HG02623 (cell line): ENCODE data around the gene IL27RA.

Source experiments
- ATAC-seq: cut with Tn5 transposase; IDR thresholded peaks from one replicate; pipeline ENCODE4 v1.9.1; 2021; ENCODE audit warnings: moderate library complexity; ENCODE audit not compliant: unreplicated experiment

The IL27RA gene

GRCh38 chr19:14082675-14082960 is 51.1 kb downstream of the IL27RA start:
- ATAC-seq, result no peak

DNA sequence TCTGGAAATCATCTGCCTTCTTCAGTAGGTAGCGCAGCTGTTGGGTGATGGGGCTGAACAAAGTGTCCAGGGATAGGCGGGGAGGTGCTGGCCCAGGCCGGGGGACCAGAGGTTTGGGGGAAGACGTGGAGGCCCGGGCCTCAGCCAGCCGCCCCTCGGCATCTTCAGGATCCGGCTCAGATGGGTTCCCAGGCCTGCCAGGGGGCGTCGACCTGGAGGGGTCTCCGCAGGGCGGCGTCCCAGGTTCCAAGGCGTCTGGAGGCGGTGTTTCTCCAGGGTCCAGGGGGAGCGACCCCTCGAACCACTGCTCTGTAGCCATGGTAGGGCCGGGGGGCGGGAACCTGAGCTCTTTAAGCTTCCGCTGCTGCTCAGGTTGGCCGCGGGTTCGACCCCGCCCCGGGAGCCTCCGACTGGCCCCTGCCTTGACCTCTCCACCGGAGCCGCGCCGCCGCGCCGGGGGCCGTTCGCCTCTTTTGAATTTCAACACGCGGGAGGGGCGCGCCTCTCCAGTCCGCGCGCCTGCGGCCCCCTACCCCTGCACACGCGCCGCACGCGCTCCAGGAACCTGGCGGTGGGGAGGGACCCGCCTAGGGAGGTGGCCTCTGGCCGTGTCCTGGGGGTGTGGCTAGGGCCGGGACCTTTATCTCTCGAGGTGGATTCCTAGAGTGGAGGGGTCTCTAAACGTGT is 53.9 kb downstream of the IL27RA start, which contains the start of gene C19orf67:
C19orf67 (minus strand) TSS at position 475 of the 687 bp plus-strand sequence; CDS start at position 319, 156 bp downstream.
- ATAC-seq, result no peak

GRCh38 chr19:14086098-14086497 is 54.5 kb downstream of the IL27RA start:
- no peak for ATAC-seq

DNA sequence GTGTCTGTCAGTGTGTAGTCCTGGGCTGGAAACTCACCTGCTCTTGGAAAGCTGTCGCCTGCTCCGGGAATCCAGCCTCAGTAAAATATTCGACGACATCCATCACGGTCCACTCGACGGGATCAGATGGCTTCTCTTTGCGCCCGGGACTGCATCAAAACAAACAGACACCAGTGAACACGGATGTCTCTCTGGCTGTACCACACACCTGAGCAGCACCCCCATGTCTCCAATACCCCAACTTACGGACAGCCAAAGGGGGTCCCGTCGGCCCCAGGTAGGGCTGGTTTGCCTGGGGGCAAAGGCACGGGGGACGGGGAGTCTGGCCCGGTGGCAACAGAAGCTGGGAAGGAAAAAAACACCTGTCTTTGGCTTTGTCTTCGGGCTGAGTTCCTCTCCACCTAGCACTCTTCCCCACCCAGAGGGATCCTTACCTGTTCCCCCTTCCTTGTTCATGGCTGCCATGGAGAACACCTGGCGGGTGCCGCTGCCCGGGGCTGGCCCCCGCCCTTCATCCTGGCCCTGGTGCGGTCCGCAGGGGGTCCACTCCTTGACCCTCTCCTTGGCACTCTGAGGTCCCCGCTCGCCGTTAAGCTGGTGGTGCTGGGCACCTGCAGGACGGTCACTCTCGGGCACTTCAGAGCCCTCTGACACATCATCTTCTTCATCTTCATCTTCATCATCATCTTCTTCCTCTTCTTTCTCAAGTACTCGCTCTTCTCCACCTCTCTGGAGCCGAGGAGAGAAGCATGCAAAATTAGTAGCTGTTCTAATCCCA is 57.3 kb downstream of the IL27RA start:
- ATAC-seq, result no peak

- no peak for ATAC-seq
Observed at GRCh38 chr19:14089412-14089661, 57.8 kb downstream of the IL27RA start.

- peak; percentile 28 for ATAC-seq
Observed at GRCh38 chr19:14089662-14090508, 58.3 kb downstream of the IL27RA start.

DNA sequence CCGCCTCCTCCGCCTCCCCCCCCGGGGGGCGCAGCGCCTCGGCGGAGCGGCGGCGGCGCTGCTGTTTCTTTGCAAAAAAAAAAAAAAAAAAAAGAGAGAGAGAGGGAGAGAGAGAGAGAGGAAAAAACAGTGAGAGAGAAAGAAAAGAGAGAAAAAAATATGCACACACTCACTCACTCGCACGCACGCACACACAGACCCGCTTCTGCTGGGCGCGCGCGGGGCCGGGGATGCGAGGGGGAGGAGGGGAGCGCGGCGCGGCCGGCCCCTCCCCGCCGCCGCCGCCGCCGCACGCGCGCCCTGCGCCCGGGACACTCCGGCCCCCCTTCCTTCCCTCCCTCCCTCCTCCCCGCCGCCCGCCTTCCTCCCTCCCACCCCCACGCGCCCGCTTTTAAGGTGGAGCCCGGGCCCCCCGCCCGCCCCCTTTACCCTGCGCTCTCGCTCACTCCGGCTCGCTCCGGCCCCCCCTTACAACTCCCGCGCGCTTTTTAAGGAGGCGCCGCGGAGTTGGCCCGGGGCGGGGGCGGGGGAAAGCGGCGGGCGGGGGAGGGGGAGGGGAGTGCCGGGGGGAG is 59.0 kb downstream of the IL27RA start, which contains the start of gene SAMD1:
SAMD1 (minus strand) TSS at position 243 of the 572 bp plus-strand sequence.
- ATAC-seq, result peak; percentile 35

GRCh38 chr19:14091081-14091812 is 59.7 kb downstream of the IL27RA start:
- peak; percentile 54 for ATAC-seq

GRCh38 chr19:14091813-14092462 is 60.4 kb downstream of the IL27RA start:
- ATAC-seq, result no peak

- ATAC-seq, result no peak
Observed at GRCh38 chr19:14093117-14093823, 61.7 kb downstream of the IL27RA start.

GRCh38 chr19:14094854-14095253 is 63.3 kb downstream of the IL27RA start:
- no peak for ATAC-seq

GRCh38 chr19:14096272-14096992 is 64.9 kb downstream of the IL27RA start:
- ATAC-seq, result no peak

DNA sequence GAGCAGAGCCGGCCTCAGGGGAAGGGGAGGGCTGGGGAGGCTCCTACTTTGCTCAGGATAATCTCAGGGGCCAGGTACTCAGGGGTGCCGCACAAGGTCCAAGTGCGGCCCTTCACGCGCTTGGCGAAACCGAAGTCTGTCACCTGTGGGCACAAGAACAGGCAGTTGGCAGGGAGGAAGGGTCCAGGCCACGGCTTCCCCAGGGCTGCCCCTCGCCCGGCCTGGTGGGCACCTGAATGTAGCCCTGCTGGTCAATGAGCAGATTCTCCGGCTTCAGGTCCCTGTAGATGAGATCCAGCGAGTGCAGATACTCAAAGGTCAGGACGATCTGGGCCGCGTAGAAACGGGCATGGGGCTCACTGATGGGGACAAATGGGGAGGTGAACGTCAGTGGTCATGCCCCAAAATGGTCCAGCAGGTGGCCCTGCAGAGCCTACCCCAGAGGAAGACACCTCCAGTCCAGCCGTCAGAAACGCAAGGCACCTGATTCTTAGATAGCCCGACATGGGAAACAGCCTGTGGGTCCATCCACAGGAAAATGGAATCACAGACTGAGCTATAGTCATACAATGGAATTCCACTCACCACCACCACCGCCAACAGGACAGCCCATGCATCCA is 66.1 kb downstream of the IL27RA start:
- no peak for ATAC-seq

DNA sequence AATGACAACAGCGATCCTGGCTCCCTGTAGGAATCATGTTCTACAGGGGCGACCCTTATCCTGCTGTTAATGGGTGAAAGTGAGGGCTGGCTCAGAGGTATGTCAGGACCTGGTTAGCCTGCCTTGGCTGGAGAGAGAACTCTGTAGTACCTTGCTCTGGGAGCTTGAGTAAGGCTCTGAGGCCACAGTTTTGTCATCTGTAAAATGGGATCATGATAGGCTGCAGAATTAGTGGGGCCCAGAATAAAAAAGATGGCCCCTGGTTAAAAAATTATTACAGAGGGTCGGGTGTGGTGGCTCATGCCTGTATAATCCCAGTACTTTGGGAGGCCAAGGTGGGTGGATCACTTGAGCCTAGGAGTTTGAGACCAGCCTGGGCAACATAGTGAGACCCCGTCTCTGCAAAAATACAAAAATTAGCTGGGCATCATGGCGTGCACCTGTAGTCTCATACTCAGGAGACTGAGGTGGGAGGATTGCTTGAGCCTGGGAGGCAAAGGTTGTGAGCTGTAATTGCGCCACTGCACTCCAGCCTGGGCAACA is 69.5 kb downstream of the IL27RA start:
- no peak for ATAC-seq

DNA sequence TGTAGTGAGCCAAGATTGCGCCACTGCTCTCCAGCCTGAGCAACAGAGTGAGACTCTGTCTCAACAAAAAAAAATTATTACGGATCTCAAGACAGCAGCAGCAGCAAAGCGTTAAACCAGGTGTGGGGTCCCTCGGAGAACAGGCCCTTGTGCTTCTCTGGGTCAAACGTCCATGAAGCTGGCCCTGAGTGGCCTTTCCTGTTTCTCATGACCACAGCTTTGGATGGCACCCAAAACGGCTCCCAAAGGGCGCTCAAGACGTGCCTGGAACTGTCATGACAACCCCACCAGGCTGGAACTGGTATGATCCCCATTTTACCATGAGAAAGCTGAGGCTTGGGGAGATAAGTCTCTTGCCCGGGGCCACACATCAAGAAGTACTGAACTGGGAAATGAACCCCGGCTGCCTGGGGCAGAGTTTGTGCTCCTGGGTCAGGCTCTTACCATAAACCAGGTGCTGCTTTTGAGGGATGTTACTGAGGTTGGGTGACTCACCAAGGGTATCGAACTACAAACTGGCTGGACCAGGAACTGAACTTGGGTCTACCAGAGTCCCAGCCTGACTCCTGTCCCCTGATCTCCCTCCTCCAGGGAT is 70.6 kb downstream of the IL27RA start:
- ATAC-seq, result no peak

DNA sequence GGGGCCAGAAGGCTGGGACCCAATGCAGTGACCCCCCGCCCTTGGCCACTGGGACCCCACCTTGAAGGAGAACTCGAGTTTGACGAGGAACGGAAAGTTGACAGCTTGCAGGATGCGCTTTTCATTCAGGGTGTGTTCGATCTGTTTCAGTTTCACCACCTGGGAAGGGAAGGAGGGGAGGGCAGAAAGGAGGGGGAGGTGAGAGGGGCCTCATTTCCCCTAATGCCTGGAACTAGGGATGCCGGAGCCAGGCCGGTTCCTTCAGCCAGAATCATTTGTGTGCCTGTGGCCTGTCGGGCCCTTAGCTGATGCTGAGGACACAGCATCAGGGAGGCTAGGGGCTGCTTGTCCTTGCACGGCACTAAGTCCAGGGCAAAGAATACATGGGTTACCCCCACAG is 71.2 kb downstream of the IL27RA start:
- no peak for ATAC-seq
